HCT116 (cell line): Measurements from ENCODE around the gene GRK6. TPM values are rescaled to one million over a fixed set of nuclear protein-coding genes. Genes with fewer than 3 reads are reported as not detected.
A peak's percentile ranks its signal among the peaks of the same experiment; 100 is the strongest.

Experiments
- ATAC-seq: fragments of 200-7000 bp; cut with Tn5 transposase; 2 replicates; pipeline ENCODE4 v1.9.1; 2020; ENCODE audit warnings: mild to moderate bottlenecking, moderate library complexity
- BruUV-seq: library from RNA; stranded (reverse); fragments of 400-500 nt; replicated peaks from 2 replicates; lab custom pipeline; 2021; lab: Mats Ljungman, UMichigan
- CTCF ChIA-PET: fragments of 300-600 bp; sonication (Branson Sonifier 250); formaldehyde crosslinking; loops from one replicate; lab custom pipeline; 2021; ENCODE audit warnings: antibody characterized with exemption; lab: Charles Lee
- POLR2A ChIA-PET: fragments of 300-600, 350-600 bp; sonication (Branson Sonifier 250); formaldehyde crosslinking; loops from one replicate; lab custom pipeline; 2021; ENCODE audit warnings: antibody characterized with exemption; lab: Charles Lee
- RAD21 ChIA-PET, 2 experiments: fragments of 300-600 bp; sonication (Branson Sonifier 250); formaldehyde crosslinking; loops; one replicate each; lab custom pipeline; 2023; ENCODE audit warnings: low total read pairs in 2 of 2; ENCODE audit not compliant: uncharacterized antibody in 2 of 2, unreplicated experiment in 2 of 2, low non-redundant PET in 1 of 2; lab: Charles Lee
- DNase-seq: peaks from one replicate; pipeline ENCODE4 v3.0.0-alpha.2; 2010; ENCODE audit warnings: low read depth, low spot score
- H2AFZ ChIP-seq: fragments of 200-600 bp; shearing (Covaris generic), sonication (generic); 2 replicates; pipeline ENCODE4 v1.6.1; 2017; ENCODE audit warnings: low read depth, mixed run types, mixed read lengths, antibody characterized with exemption, low read length; ENCODE audit not compliant: poor library complexity, severe bottlenecking
- H3K27ac ChIP-seq: 2 replicates; pipeline ENCODE4 v1.5.1; 2012; ENCODE audit warnings: low read depth, low read length
- H3K27me3 ChIP-seq: fragments of 200-600 bp; sonication (generic); 2 replicates; pipeline ENCODE4 v1.6.1; 2016; ENCODE audit warnings: mixed run types, low read length, mixed read lengths; ENCODE audit not compliant: insufficient read depth
- H3K36me3 ChIP-seq, 2 experiments: fragments of 200-500 bp in 1 of 2; fragments of 200-600 bp in 1 of 2; sonication (Bioruptor generic) in 1 of 2; sonication (generic) in 1 of 2; 2 replicates each; pipeline versions ENCODE4 v1.5.1 to v1.6.1; 2014 to 2016; ENCODE audit warnings: low read length in 2 of 2, inconsistent platforms in 1 of 2, mixed read lengths in 1 of 2, mixed run types in 1 of 2; ENCODE audit not compliant: insufficient read depth in 2 of 2, control insufficient read depth in 1 of 2
- H3K4me1 ChIP-seq, 2 experiments: fragments of 200-600 bp in 1 of 2; sonication (generic) in 1 of 2; 2 replicates each; pipeline versions ENCODE4 v1.5.1 to v1.6.1; 2012 to 2017; ENCODE audit warnings: low read length in 2 of 2, inconsistent platforms in 1 of 2, mild to moderate bottlenecking in 1 of 2, mixed read lengths in 1 of 2, mixed run types in 1 of 2, moderate library complexity in 1 of 2; ENCODE audit not compliant: insufficient read depth in 2 of 2, control insufficient read depth in 1 of 2
- H3K4me2 ChIP-seq: fragments of 200-600 bp; sonication (generic); 2 replicates; pipeline ENCODE4 v1.6.1; 2017; ENCODE audit warnings: mixed run types, low read length, mixed read lengths
- H3K4me3 ChIP-seq, 2 experiments: fragments of 200-600 bp in 1 of 2; sonication (generic) in 1 of 2; replicated peaks in 1 of 2; 2 replicates each; pipeline ENCODE4 v1.5.1; 2011 to 2016; ENCODE audit warnings: low read length in 2 of 2, control low read depth in 1 of 2, low read depth in 1 of 2, mild to moderate bottlenecking in 1 of 2, mixed read lengths in 1 of 2, mixed run types in 1 of 2
- H3K79me2 ChIP-seq: fragments of 200-600 bp; sonication (generic); 2 replicates; pipeline ENCODE4 v1.6.1; 2017; ENCODE audit warnings: mild to moderate bottlenecking, mixed run types, low read length, moderate library complexity, mixed read lengths; ENCODE audit not compliant: insufficient read depth
- H3K9ac ChIP-seq: fragments of 200-600 bp; sonication (generic); 2 replicates; pipeline ENCODE4 v1.6.1; 2016; ENCODE audit warnings: low read length, mixed read lengths
- H3K9me2 ChIP-seq: fragments of 200-600 bp; sonication (generic), shearing (Covaris generic); 2 replicates; pipeline ENCODE4 v1.6.1; 2017; ENCODE audit warnings: mixed run types, mild to moderate bottlenecking, moderate library complexity; ENCODE audit not compliant: insufficient read depth
- H3K9me3 ChIP-seq, 2 experiments: fragments of 200-500 bp in 1 of 2; fragments of 200-600 bp in 1 of 2; sonication (Bioruptor generic) in 1 of 2; sonication (generic) in 1 of 2; 2 replicates each; pipeline ENCODE4 v1.6.1; 2014 to 2017; ENCODE audit warnings: low read length in 2 of 2, mixed read lengths in 2 of 2, inconsistent platforms in 1 of 2, low read depth in 1 of 2, mild to moderate bottlenecking in 1 of 2, mixed run types in 1 of 2, moderate library complexity in 1 of 2; ENCODE audit not compliant: control insufficient read depth in 1 of 2, insufficient read depth in 1 of 2
- H4K20me1 ChIP-seq: fragments of 200-600 bp; sonication (generic), shearing (Covaris generic); 2 replicates; pipeline ENCODE4 v1.6.1; 2017; ENCODE audit warnings: mixed run types, mild to moderate bottlenecking, moderate library complexity; ENCODE audit not compliant: insufficient read depth
- CBX3 ChIP-seq: IDR thresholded peaks from 2 replicates; pipeline ENCODE4 v1.6.1; 2012; ENCODE audit warnings: low read depth
- CEBPB ChIP-seq: IDR thresholded peaks from 2 replicates; pipeline ENCODE4 v1.6.1; 2012; ENCODE audit warnings: low read depth
- EGR1 ChIP-seq: IDR thresholded peaks from 2 replicates; pipeline ENCODE4 v1.6.1; 2012; ENCODE audit warnings: low read depth
- ELF1 ChIP-seq: IDR thresholded peaks from 2 replicates; pipeline ENCODE4 v1.6.1; 2012; ENCODE audit warnings: low read depth, borderline replicate concordance
- EZH2 ChIP-seq: fragments of 200-600 bp; sonication (generic); IDR thresholded peaks from 2 replicates; pipeline ENCODE4 v1.6.1; 2017; ENCODE audit warnings: antibody characterized with exemption, mixed run types
- FOSL1 ChIP-seq: IDR thresholded peaks from 2 replicates; pipeline ENCODE4 v1.6.1; 2012; ENCODE audit warnings: low read depth
- JUND ChIP-seq: IDR thresholded peaks from 2 replicates; pipeline ENCODE4 v1.6.1; 2012
- MAX ChIP-seq: IDR thresholded peaks from 2 replicates; pipeline ENCODE4 v1.6.1; 2012
- POLR2AphosphoS5 ChIP-seq: IDR thresholded peaks from 2 replicates; pipeline ENCODE4 v1.6.1; 2011; ENCODE audit warnings: mild to moderate bottlenecking, low read depth, low read length, moderate library complexity
- REST ChIP-seq: IDR thresholded peaks from 2 replicates; pipeline ENCODE4 v1.6.1; 2012; ENCODE audit warnings: low read depth
- SP1 ChIP-seq: IDR thresholded peaks from 2 replicates; pipeline ENCODE4 v1.6.1; 2012; ENCODE audit warnings: low read depth
- SRF ChIP-seq: IDR thresholded peaks from 2 replicates; pipeline ENCODE4 v1.6.1; 2012; ENCODE audit warnings: low read depth
- TCF7L2 ChIP-seq: IDR thresholded peaks from 2 replicates; pipeline ENCODE4 v1.7.0; 2011; ENCODE audit warnings: borderline replicate concordance, inconsistent platforms; ENCODE audit not compliant: insufficient read depth, insufficient read length; ENCODE audit errors: extremely low read depth
- YY1 ChIP-seq: IDR thresholded peaks from 2 replicates; pipeline ENCODE4 v1.6.1; 2011; ENCODE audit warnings: low read length, low read depth, moderate library complexity, mild to moderate bottlenecking; ENCODE audit not compliant: insufficient replicate concordance; ENCODE audit errors: extremely low read depth
- ZFX ChIP-seq: fragments of 450-650 bp; IDR thresholded peaks from 2 replicates; pipeline ENCODE4 v1.6.1; 2017
- intact Hi-C: fragments of 100-400 bp; cut with micrococcal nuclease; formaldehyde crosslinking; loops from 2 replicates; pipeline ENCODE4 v1.10.0; 2022
- total RNA-seq: library from RNA; stranded (reverse); gene quantifications from one replicate; pipeline ENCODE4 v1.2.1, GENCODE V29; 2021; ENCODE audit not compliant: unreplicated experiment
- TF ChIP-seq, protein P1 (sequence below): IDR thresholded peaks from 2 replicates; pipeline ENCODE4 v1.6.1; 2011; ENCODE audit warnings: mild to moderate bottlenecking, low read length, moderate library complexity; ENCODE audit not compliant: insufficient replicate concordance; ENCODE audit errors: extremely low read depth
- TF ChIP-seq, protein P2 (sequence below): IDR thresholded peaks from 2 replicates; pipeline ENCODE4 v1.6.1; 2012
- TF ChIP-seq, protein P3 (sequence below), 3 experiments: fragments of 200-600 bp in 1 of 3; sonication (generic) in 1 of 3; IDR thresholded peaks in 2 of 3; conservative IDR thresholded peaks in 1 of 3; 2 replicates each; pipeline ENCODE4 v1.5.1; 2012 to 2017; ENCODE audit warnings: low read depth in 2 of 3, low read length in 2 of 3, antibody characterized with exemption in 1 of 3, borderline replicate concordance in 1 of 3, control low read depth in 1 of 3, mild to moderate bottlenecking in 1 of 3, mixed read lengths in 1 of 3, mixed run types in 1 of 3, moderate library complexity in 1 of 3; ENCODE audit not compliant: insufficient read depth in 1 of 3

GRK6 gene
- total RNA-seq, 1 experiment from 2014 or later, result 89.3 TPM

- Histone ChIP-seq H2AFZ (no peak overlapping the region), H3K36me3 (peaks cover 0 to 23% of the 10 kb centered on the region in 2 experiments; a peak in 2 of 4 replicates), H3K9ac (no peak overlapping the region), H3K9me2 (no peaks in the 10 kb centered on the region), H3K4me1 (peaks cover 4 to 37% of the 10 kb centered on the region in 2 experiments), H3K9me3 (no peaks in the 10 kb centered on the region), H3K4me3 (no peak overlapping the region), H3K79me2 (peaks cover 48% of the 10 kb centered on the region), H3K27me3 (no peaks in the 10 kb centered on the region), H3K4me2 (no peak overlapping the region), H3K27ac (peak overlapping the region; percentile 40; the same call in 1 of the 2 replicates), H4K20me1 (peaks cover 3% of the 10 kb centered on the region; the same call in 1 of the 2 replicates)
- intact Hi-C loops, result no loop called here
- RAD21 ChIA-PET, result no interaction called here
- POLR2A ChIA-PET, result interaction anchor here (2.4 kb wide), 1 partner anchor 17 kb away, joined by 10 read pairs; the partner anchor contains the start of gene GRK6
- CTCF ChIA-PET, result interaction anchor here (1.3 to 5.2 kb wide), 2 partner anchors 12 to 39 kb away, joined by 5 to 24 read pairs; no protein-coding TSS in a partner anchor
- no TSS peak for BruUV-seq
- TF ChIP-seq SRF (no peak), ELF1 (no peak), FOSL1 (no peak), JUND (no peak), MAX (no peak), REST (no peak), YY1 (no peak), CBX3 (no peak), POLR2AphosphoS5 (no peak; the same call in 1 of the 2 replicates), TCF7L2 (no peak), SP1 (no peak), CEBPB (no peak), EZH2 (no peak), ZFX (no peak), EGR1 (no peak)
- TF ChIP-seq, protein P1, sequence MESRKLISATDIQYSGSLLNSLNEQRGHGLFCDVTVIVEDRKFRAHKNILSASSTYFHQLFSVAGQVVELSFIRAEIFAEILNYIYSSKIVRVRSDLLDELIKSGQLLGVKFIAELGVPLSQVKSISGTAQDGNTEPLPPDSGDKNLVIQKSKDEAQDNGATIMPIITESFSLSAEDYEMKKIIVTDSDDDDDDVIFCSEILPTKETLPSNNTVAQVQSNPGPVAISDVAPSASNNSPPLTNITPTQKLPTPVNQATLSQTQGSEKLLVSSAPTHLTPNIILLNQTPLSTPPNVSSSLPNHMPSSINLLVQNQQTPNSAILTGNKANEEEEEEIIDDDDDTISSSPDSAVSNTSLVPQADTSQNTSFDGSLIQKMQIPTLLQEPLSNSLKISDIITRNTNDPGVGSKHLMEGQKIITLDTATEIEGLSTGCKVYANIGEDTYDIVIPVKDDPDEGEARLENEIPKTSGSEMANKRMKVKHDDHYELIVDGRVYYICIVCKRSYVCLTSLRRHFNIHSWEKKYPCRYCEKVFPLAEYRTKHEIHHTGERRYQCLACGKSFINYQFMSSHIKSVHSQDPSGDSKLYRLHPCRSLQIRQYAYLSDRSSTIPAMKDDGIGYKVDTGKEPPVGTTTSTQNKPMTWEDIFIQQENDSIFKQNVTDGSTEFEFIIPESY, result no peak
- TF ChIP-seq, protein P2, sequence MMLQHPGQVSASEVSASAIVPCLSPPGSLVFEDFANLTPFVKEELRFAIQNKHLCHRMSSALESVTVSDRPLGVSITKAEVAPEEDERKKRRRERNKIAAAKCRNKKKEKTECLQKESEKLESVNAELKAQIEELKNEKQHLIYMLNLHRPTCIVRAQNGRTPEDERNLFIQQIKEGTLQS, result no peak
- TF ChIP-seq, protein P3, sequence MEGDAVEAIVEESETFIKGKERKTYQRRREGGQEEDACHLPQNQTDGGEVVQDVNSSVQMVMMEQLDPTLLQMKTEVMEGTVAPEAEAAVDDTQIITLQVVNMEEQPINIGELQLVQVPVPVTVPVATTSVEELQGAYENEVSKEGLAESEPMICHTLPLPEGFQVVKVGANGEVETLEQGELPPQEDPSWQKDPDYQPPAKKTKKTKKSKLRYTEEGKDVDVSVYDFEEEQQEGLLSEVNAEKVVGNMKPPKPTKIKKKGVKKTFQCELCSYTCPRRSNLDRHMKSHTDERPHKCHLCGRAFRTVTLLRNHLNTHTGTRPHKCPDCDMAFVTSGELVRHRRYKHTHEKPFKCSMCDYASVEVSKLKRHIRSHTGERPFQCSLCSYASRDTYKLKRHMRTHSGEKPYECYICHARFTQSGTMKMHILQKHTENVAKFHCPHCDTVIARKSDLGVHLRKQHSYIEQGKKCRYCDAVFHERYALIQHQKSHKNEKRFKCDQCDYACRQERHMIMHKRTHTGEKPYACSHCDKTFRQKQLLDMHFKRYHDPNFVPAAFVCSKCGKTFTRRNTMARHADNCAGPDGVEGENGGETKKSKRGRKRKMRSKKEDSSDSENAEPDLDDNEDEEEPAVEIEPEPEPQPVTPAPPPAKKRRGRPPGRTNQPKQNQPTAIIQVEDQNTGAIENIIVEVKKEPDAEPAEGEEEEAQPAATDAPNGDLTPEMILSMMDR (IDR thresholded peaks at IDR 0.05 in 2 of 3, conservative IDR thresholded peaks at IDR 0.05 in 1 of 3; ENCODE audit: borderline replicate concordance in 1 of 3, insufficient read depth in 1 of 3, low read depth in 2 of 3, low read length in 2 of 3), result no peak
- DNase-seq (no peak), ATAC-seq (no peak)
Measured at GRCh38 chr5:177443144-177443983, 16.9 kb downstream of the GRK6 start.
